HepG2 (cell line): ENCODE data around the gene IQCC. TPM values are rescaled to one million over a fixed set of nuclear protein-coding genes. Genes with fewer than 3 reads are reported as not detected.

Source experiments
- AGO2 ChIP-seq: fragments of 200-400 bp; formaldehyde crosslinking; optimal IDR thresholded peaks from 2 replicates; pipeline ENCODE3; 2017; ENCODE audit warnings: mild to moderate bottlenecking, low read depth, low read length, moderate library complexity
- ARID4A ChIP-seq: sonication (generic); formaldehyde crosslinking; IDR thresholded peaks from 2 replicates; pipeline ENCODE4 v1.5.0; 2020; ENCODE audit warnings: mild to moderate bottlenecking, missing genetic modification reagents, borderline replicate concordance
- CEBPZ ChIP-seq: IDR thresholded peaks from 2 replicates; pipeline ENCODE4 v1.6.1; 2012; ENCODE audit warnings: low read length, improper control_type of control experiment
- GATAD1 ChIP-seq: IDR thresholded peaks from 2 replicates; pipeline ENCODE4 v1.6.1; 2016; ENCODE audit warnings: missing genetic modification reagents, missing compliant biosample characterization
- MAZ ChIP-seq, 2 experiments: sonication (generic) in 1 of 2; formaldehyde crosslinking in 1 of 2; IDR thresholded peaks; 2 replicates each; pipeline versions ENCODE4 v1.5.0 to v1.6.1; 2012 to 2020; ENCODE audit warnings: low read depth in 2 of 2, mild to moderate bottlenecking in 2 of 2, borderline replicate concordance in 1 of 2, improper control_type of control experiment in 1 of 2, low read length in 1 of 2, missing genetic modification reagents in 1 of 2, moderate library complexity in 1 of 2
- SALL1 ChIP-seq: sonication (generic); formaldehyde crosslinking; IDR thresholded peaks from 2 replicates; pipeline ENCODE4 v1.8.0; 2022; ENCODE audit warnings: mild to moderate bottlenecking, missing genetic modification reagents
- SALL2 ChIP-seq: sonication (generic); formaldehyde crosslinking; IDR thresholded peaks from 2 replicates; pipeline ENCODE4 v1.8.1; 2023; ENCODE audit warnings: mild to moderate bottlenecking, missing genetic modification reagents, inconsistent platforms
- SP1 ChIP-seq, 2 experiments: fragments of 450-650 bp in 1 of 2; sonication (generic) in 1 of 2; formaldehyde crosslinking in 1 of 2; IDR thresholded peaks; 2 replicates each; pipeline versions ENCODE4 v1.4.0 to v1.6.1; 2016 to 2020; ENCODE audit warnings: missing genetic modification reagents in 1 of 2
- THAP9 ChIP-seq: sonication (generic); formaldehyde crosslinking; IDR thresholded peaks from 2 replicates; pipeline ENCODE4; 2020; ENCODE audit warnings: missing genetic modification reagents, mild to moderate bottlenecking, borderline replicate concordance
- ZNF280B ChIP-seq: sonication (generic); formaldehyde crosslinking; IDR thresholded peaks from 2 replicates; pipeline ENCODE4 v1.5.0; 2020; ENCODE audit warnings: missing genetic modification reagents, mild to moderate bottlenecking, borderline replicate concordance
- ZNF501 ChIP-seq: sonication (generic); formaldehyde crosslinking; IDR thresholded peaks from 2 replicates; pipeline ENCODE4 v1.5.1; 2020; ENCODE audit warnings: mild to moderate bottlenecking, moderate library complexity, missing genetic modification reagents
- ZNF547 ChIP-seq: sonication (generic); formaldehyde crosslinking; IDR thresholded peaks from 2 replicates; pipeline ENCODE4 v1.5.1; 2020; ENCODE audit warnings: mild to moderate bottlenecking, missing genetic modification reagents
- ZNF567 ChIP-seq: sonication (generic); formaldehyde crosslinking; IDR thresholded peaks from 2 replicates; pipeline ENCODE4 v1.8.1; 2023; ENCODE audit warnings: mild to moderate bottlenecking, missing genetic modification reagents, borderline replicate concordance
- ZZZ3 ChIP-seq: sonication (generic); formaldehyde crosslinking; IDR thresholded peaks from 2 replicates; pipeline ENCODE4 v1.4.0; 2020; ENCODE audit warnings: missing genetic modification reagents, mild to moderate bottlenecking, borderline replicate concordance
- polyA plus RNA-seq, 8 experiments: library from polyadenylated mRNA; depleted of rRNA in 3 of 8; stranded (reverse) in 7 of 8; unstranded in 1 of 8; fragments of >200 nt; fragmentation: Illumina TruSeq in 4 of 8; extraction: Trizol in 4 of 8; gene quantifications; 2 replicates each; pipeline versions ENCODE4 v1.2.1 to v1.2.3, GENCODE V29; 2011 to 2016; ENCODE audit warnings: low read depth in 4 of 8, missing spikeins in 1 of 8, mixed read lengths in 1 of 8; ENCODE audit not compliant: insufficient read depth in 1 of 8
- total RNA-seq, 5 experiments: library from RNA; depleted of rRNA; stranded (reverse); fragments of >200 nt; fragmentation: Illumina TruSeq; extraction: Trizol; gene quantifications; 2 replicates each; pipeline ENCODE4 v1.2.3, GENCODE V29; 2016; ENCODE audit warnings: low read depth in 1 of 5

Gene IQCC
- total and polyA plus RNA-seq, 2 of the 13 experiments (the other 11 are each of a cell fraction or from before 2014, with no cell fraction given): 1.7 to 3.0 TPM

GRCh38 chr1:32200226-32201010 lies 5.1 kb upstream of the IQCC start, which contains the start of gene CCDC28B (continued):
- TF ChIP-seq THAP9 (CRISPR knock-in tag) (0 out of 2 replicates have a peak, but pooled peaks have one; percentile 21), SP1 (IDR thresholded peaks at IDR 0.05) (no peak), SP1 (CRISPR knock-in tag; IDR thresholded peaks at IDR 0.05) (no peak; the same call in 1 of the 2 replicates), SALL2 (CRISPR knock-in tag) (peak; percentile 25; the same call in 1 of the 2 replicates), CEBPZ (no peak), ZNF501 (CRISPR knock-in tag) (no peak; the same call in 1 of the 2 replicates), ARID4A (CRISPR knock-in tag) (peak; percentile 21; the same call in 1 of the 2 replicates), AGO2 (peak; percentile 60), ZNF280B (CRISPR knock-in tag) (0 out of 2 replicates have a peak, but pooled peaks have one; percentile 20), SALL1 (CRISPR knock-in tag) (peak; percentile 32; the same call in 1 of the 2 replicates), GATAD1 (CRISPR knock-in tag) (0 out of 2 replicates have a peak, but pooled peaks have one; percentile 14), ZZZ3 (CRISPR knock-in tag) (no peak), MAZ (IDR thresholded peaks at IDR 0.05; ENCODE audit: borderline replicate concordance, low read depth, low read length) (no peak), MAZ (CRISPR knock-in tag; IDR thresholded peaks at IDR 0.05; ENCODE audit: low read depth) (peak; percentile 28; the same call in 1 of the 2 replicates), ZNF567 (CRISPR knock-in tag) (no peak), ZNF547 (peak; percentile 56; the same call in 1 of the 2 replicates)
